Fibroblast of lung (primary cell): ENCODE data around the gene NCOA1. TPM values are rescaled to one million over a fixed set of nuclear protein-coding genes. Genes with fewer than 3 reads are reported as not detected.
A peak's percentile ranks its signal among the peaks of the same experiment; 100 is the strongest.

Source experiments
- DNase-seq, 2 donors: peaks; one replicate each; pipeline versions ENCODE4 v3.0.0 to v3.0.0-alpha.2; 2010; ENCODE audit warnings: low read depth in 2 of 2
- H2AFZ ChIP-seq: 2 replicates; pipeline ENCODE4 v1.5.1; 2012; ENCODE audit warnings: low read length, control low read depth, inconsistent platforms
- H3K27ac ChIP-seq: 2 replicates; pipeline ENCODE4 v1.5.1; 2011; ENCODE audit warnings: low read length, control low read depth; ENCODE audit not compliant: insufficient read depth
- H3K27me3 ChIP-seq: 2 replicates; pipeline ENCODE4 v1.5.1; 2011; ENCODE audit warnings: mild to moderate bottlenecking, low read length; ENCODE audit not compliant: control insufficient read depth, insufficient read depth
- H3K36me3 ChIP-seq: 2 replicates; pipeline ENCODE4 v1.5.1; 2011; ENCODE audit warnings: low read length; ENCODE audit not compliant: control insufficient read depth, insufficient read depth
- H3K4me1 ChIP-seq: 2 replicates; pipeline ENCODE4 v1.5.1; 2011; ENCODE audit warnings: low read length; ENCODE audit not compliant: control insufficient read depth, insufficient read depth; ENCODE audit errors: extremely low read depth
- H3K4me2 ChIP-seq: 2 replicates; pipeline ENCODE4 v1.5.1; 2011; ENCODE audit warnings: low read length, control low read depth; ENCODE audit not compliant: insufficient read depth; ENCODE audit errors: extremely low read depth
- H3K4me3 ChIP-seq, 4 experiments: fragments of 200-600 bp in 1 of 4; sonication (generic) in 1 of 4; replicated peaks in 1 of 4; 2 replicates each; pipeline ENCODE4 v1.5.1; 2011 to 2016; ENCODE audit warnings: low read length in 4 of 4, low read depth in 3 of 4, mild to moderate bottlenecking in 3 of 4, control low read depth in 2 of 4, inconsistent platforms in 1 of 4, mixed read lengths in 1 of 4; ENCODE audit not compliant: insufficient read depth in 1 of 4; ENCODE audit errors: control extremely low read depth in 1 of 4
- H3K79me2 ChIP-seq: 2 replicates; pipeline ENCODE4 v1.5.1; 2012; ENCODE audit warnings: mild to moderate bottlenecking, low read length, inconsistent platforms; ENCODE audit not compliant: control insufficient read depth, insufficient read depth
- H3K9ac ChIP-seq: 2 replicates; pipeline ENCODE4 v1.5.1; 2011; ENCODE audit warnings: mild to moderate bottlenecking, low read length, control low read depth; ENCODE audit not compliant: insufficient read depth
- H3K9me3 ChIP-seq: 2 replicates; pipeline ENCODE4 v1.5.1; 2012; ENCODE audit warnings: low read depth, low read length; ENCODE audit not compliant: control insufficient read depth, insufficient read depth
- H4K20me1 ChIP-seq: 2 replicates; pipeline ENCODE4 v1.5.1; 2011; ENCODE audit warnings: low read length; ENCODE audit not compliant: control insufficient read depth, insufficient read depth; ENCODE audit errors: extremely low read depth
- EZH2 ChIP-seq: IDR thresholded peaks from 2 replicates; pipeline ENCODE4 v1.5.1; 2012; ENCODE audit warnings: low read length, control low read depth, mild to moderate bottlenecking; ENCODE audit errors: missing control alignments
- polyA plus RNA-seq, 2 donors: library from polyadenylated mRNA; depleted of rRNA in 1 of 2; stranded (reverse) in 1 of 2; unstranded in 1 of 2; fragments of >200 nt; gene quantifications; 2 replicates each; pipeline ENCODE4 v1.2.1, GENCODE V29; 2011 to 2012; ENCODE audit warnings: missing spikeins in 1 of 2
- total RNA-seq: library from RNA; depleted of rRNA; stranded (reverse); fragments of >200 nt; gene quantifications from 2 replicates; pipeline ENCODE4 v1.2.1, GENCODE V29; 2014
- TF ChIP-seq, protein P1 (sequence below), 2 donors: IDR thresholded peaks in 1 of 2; conservative IDR thresholded peaks in 1 of 2; 1 replicate in 1 of 2; 2 replicates in 1 of 2; pipeline ENCODE4 v1.5.1; 2011 to 2012; ENCODE audit warnings: low read length in 2 of 2, control low read depth in 1 of 2, inconsistent platforms in 1 of 2, low read depth in 1 of 2, mild to moderate bottlenecking in 1 of 2

Gene NCOA1
- total and polyA plus RNA-seq, 2 donors (not counting 1 experiment from before 2014, with no cell fraction given) = 15.5 to 19.8 TPM

- H3K27ac ChIP-seq = no peak overlapping the region
- DNase-seq = peak in 1 of 2 donors; percentile 35
- peaks cover 2% of the 10 kb centered on the region for H3K79me2 ChIP-seq
- H3K9ac ChIP-seq = no peak overlapping the region
- no peaks in the 10 kb centered on the region for H3K9me3 ChIP-seq
- TF ChIP-seq, protein P1, sequence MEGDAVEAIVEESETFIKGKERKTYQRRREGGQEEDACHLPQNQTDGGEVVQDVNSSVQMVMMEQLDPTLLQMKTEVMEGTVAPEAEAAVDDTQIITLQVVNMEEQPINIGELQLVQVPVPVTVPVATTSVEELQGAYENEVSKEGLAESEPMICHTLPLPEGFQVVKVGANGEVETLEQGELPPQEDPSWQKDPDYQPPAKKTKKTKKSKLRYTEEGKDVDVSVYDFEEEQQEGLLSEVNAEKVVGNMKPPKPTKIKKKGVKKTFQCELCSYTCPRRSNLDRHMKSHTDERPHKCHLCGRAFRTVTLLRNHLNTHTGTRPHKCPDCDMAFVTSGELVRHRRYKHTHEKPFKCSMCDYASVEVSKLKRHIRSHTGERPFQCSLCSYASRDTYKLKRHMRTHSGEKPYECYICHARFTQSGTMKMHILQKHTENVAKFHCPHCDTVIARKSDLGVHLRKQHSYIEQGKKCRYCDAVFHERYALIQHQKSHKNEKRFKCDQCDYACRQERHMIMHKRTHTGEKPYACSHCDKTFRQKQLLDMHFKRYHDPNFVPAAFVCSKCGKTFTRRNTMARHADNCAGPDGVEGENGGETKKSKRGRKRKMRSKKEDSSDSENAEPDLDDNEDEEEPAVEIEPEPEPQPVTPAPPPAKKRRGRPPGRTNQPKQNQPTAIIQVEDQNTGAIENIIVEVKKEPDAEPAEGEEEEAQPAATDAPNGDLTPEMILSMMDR (conservative IDR thresholded peaks at IDR 0.05 in 1 of 2, IDR thresholded peaks at IDR 0.05 in 1 of 2; ENCODE audit: low read depth in 1 of 2, low read length in 2 of 2) = no peak
- TF ChIP-seq EZH2 = no peak
- no peak overlapping the region for H2AFZ ChIP-seq
- no peaks in the 10 kb centered on the region for H3K27me3 ChIP-seq
- H3K36me3 ChIP-seq = no peaks in the 10 kb centered on the region
- H3K4me2 ChIP-seq = peak overlapping the region; percentile 90
- H3K4me1 ChIP-seq = peaks cover 6% of the 10 kb centered on the region
- H3K4me3 ChIP-seq = peak overlapping the region in 1 of 4 experiments; percentile 77
- H4K20me1 ChIP-seq = no peaks in the 10 kb centered on the region
Measured at GRCh38 chr2:24493713-24494112, 2.7 kb downstream of the NCOA1 start.

DNA sequence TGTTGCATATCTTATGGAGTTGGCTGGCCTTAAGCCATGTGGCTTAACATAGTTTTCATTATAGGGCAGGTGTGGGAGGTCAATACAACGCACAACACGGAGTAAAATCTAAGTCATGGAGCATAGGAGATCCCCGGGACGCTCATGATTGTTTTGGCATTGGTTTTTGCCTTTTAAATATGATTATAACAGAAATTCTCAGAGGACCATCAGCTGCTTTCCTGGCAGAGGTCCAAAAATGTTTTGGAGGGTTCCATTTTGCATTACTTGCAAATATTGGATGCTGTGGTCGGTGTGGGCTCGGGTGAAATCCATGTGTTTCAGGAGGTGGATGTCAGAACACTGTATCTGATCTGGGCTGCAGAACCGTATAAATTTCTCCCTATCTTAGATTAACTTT is 3.4 kb downstream of the NCOA1 start:
- Histone ChIP-seq H3K36me3 (no peaks in the 10 kb centered on the region), H3K4me3 (no peak overlapping the region), H3K9me3 (no peaks in the 10 kb centered on the region), H4K20me1 (no peaks in the 10 kb centered on the region), H3K79me2 (peaks cover 2% of the 10 kb centered on the region), H3K27me3 (no peaks in the 10 kb centered on the region), H3K9ac (no peak overlapping the region), H3K4me1 (peaks cover 6% of the 10 kb centered on the region), H3K4me2 (no peak overlapping the region), H3K27ac (no peak overlapping the region), H2AFZ (no peak overlapping the region)
- no peak for DNase-seq
- TF ChIP-seq, protein P1 (conservative IDR thresholded peaks at IDR 0.05 in 1 of 2, IDR thresholded peaks at IDR 0.05 in 1 of 2; ENCODE audit: low read depth in 1 of 2, low read length in 2 of 2) = no peak
- no peak for TF ChIP-seq EZH2

GRCh38 chr2:24495451-24495850 is 4.4 kb downstream of the NCOA1 start:
- Histone ChIP-seq H3K27ac (no peak overlapping the region), H3K9me3 (no peaks in the 10 kb centered on the region), H3K4me2 (no peak overlapping the region), H3K9ac (no peak overlapping the region), H3K4me3 (no peak overlapping the region), H3K36me3 (no peaks in the 10 kb centered on the region), H3K4me1 (peaks cover 4% of the 10 kb centered on the region), H3K27me3 (no peaks in the 10 kb centered on the region), H4K20me1 (no peaks in the 10 kb centered on the region), H2AFZ (no peak overlapping the region), H3K79me2 (peaks cover 4% of the 10 kb centered on the region)
- no peak for DNase-seq
- TF ChIP-seq, protein P1 (conservative IDR thresholded peaks at IDR 0.05 in 1 of 2, IDR thresholded peaks at IDR 0.05 in 1 of 2; ENCODE audit: low read depth in 1 of 2, low read length in 2 of 2) = no peak
- TF ChIP-seq EZH2 = no peak
